SK-N-SH (cell line): ENCODE measurements around the gene PLCL2.

Source experiments
- RXRA ChIP-seq: IDR thresholded peaks from 2 replicates; pipeline ENCODE4 v1.4.0; 2012; ENCODE audit warnings: low read depth, mild to moderate bottlenecking, borderline replicate concordance
- TF ChIP-seq, protein P1 (sequence below): fragments of 200-600 bp; sonication (generic); IDR thresholded peaks from 2 replicates; pipeline ENCODE4 v1.6.1; 2017; ENCODE audit warnings: antibody characterized with exemption, mild to moderate bottlenecking, moderate library complexity

DNA sequence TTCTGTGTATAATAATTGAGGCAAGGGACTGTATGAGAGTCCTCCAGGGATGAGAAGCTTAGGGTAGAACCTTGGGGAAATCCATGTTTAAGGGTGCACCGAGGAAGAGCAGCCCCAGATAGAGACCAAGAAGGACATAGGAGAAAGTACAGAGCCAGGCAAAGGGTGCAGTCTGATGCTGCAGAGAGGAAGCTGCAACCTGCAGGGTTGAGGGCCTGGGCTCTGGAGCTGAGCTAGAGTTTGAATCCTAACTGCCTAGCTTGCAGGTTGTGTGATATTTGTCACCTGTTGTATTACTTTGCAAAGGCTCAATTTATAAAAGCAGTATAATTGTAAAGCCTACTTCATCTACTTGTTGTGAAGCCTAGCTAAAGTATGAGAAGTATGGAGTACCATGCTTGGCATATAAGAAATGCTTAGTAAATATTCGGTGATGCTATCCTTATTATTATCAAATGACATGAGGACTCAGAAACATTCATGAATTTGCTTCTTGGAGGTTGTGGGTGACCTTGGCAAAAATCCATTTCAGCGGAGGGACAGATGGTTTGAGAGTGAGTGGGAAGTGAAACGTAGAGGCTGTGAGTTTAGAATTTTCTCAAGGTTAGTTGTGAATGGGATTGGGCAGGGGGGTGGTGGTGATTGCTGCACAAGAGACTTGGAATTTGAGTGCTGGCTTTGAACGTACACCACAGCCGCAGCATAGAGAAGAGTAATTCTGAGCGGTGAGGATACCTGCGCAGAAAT, 43.8 kb downstream of the PLCL2 start:
- TF ChIP-seq, protein P1, sequence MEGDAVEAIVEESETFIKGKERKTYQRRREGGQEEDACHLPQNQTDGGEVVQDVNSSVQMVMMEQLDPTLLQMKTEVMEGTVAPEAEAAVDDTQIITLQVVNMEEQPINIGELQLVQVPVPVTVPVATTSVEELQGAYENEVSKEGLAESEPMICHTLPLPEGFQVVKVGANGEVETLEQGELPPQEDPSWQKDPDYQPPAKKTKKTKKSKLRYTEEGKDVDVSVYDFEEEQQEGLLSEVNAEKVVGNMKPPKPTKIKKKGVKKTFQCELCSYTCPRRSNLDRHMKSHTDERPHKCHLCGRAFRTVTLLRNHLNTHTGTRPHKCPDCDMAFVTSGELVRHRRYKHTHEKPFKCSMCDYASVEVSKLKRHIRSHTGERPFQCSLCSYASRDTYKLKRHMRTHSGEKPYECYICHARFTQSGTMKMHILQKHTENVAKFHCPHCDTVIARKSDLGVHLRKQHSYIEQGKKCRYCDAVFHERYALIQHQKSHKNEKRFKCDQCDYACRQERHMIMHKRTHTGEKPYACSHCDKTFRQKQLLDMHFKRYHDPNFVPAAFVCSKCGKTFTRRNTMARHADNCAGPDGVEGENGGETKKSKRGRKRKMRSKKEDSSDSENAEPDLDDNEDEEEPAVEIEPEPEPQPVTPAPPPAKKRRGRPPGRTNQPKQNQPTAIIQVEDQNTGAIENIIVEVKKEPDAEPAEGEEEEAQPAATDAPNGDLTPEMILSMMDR = no peak
- no peak for TF ChIP-seq RXRA
